WTC11 (cell line): Measurements from ENCODE around the gene TNP2. TPM values are rescaled to one million over a fixed set of nuclear protein-coding genes. Genes with fewer than 3 reads are reported as not detected.

Source experiments
- ATAC-seq: fragments of 200-7000 bp; cut with Tn5 transposase; 2 replicates; pipeline ENCODE4 v1.10.0; 2021; ENCODE audit warnings: mild to moderate bottlenecking, moderate library complexity
- CTCF ChIA-PET: fragments of 300-600 bp; sonication (Branson Sonifier 250); formaldehyde crosslinking; loops from one replicate; lab custom pipeline; 2021; ENCODE audit warnings: antibody characterized with exemption; lab: Charles Lee
- POLR2A ChIA-PET: fragments of 350-600 bp; sonication (Branson Sonifier 250); formaldehyde crosslinking; loops from one replicate; lab custom pipeline; 2021; ENCODE audit warnings: antibody characterized with exemption; lab: Charles Lee
- DNase-seq: peaks from one replicate; pipeline ENCODE4 v3.0.0; 2021; ENCODE audit warnings: low spot score
- H3K27ac Mint-ChIP-seq: 2 replicates; pipeline ENCODE4 v1.8.0; 2021; ENCODE audit warnings: mixed read lengths
- H3K27me3 Mint-ChIP-seq: 2 replicates; pipeline ENCODE4 v1.8.0; 2021; ENCODE audit warnings: low read depth, mild to moderate bottlenecking, moderate library complexity, mixed read lengths
- H3K36me3 Mint-ChIP-seq: 2 replicates; pipeline ENCODE4 v1.8.0; 2021; ENCODE audit warnings: mixed read lengths
- H3K4me1 Mint-ChIP-seq: 2 replicates; pipeline ENCODE4 v1.8.0; 2022; ENCODE audit warnings: mixed read lengths
- H3K4me3 Mint-ChIP-seq: 2 replicates; pipeline ENCODE4 v1.8.0; 2021; ENCODE audit warnings: mild to moderate bottlenecking, moderate library complexity, mixed read lengths
- H3K9me3 Mint-ChIP-seq: 2 replicates; pipeline ENCODE4 v1.8.0; 2021; ENCODE audit warnings: mixed read lengths
- AFF4 ChIP-seq: sonication (generic); formaldehyde crosslinking; IDR thresholded peaks from 2 replicates; pipeline ENCODE4 v1.8.1; 2023; ENCODE audit warnings: mild to moderate bottlenecking, missing genetic modification reagents, borderline replicate concordance
- CDX4 ChIP-seq: fragments of 250-450 bp; sonication (Bioruptor Pico); IDR thresholded peaks from 2 replicates; pipeline ENCODE4 v1.9.0; 2021; ENCODE audit warnings: moderate library complexity, mild to moderate bottlenecking, inconsistent platforms, borderline replicate concordance
- CREM ChIP-seq: sonication (generic); formaldehyde crosslinking; IDR thresholded peaks from 2 replicates; pipeline ENCODE4 v1.8.1; 2022; ENCODE audit warnings: mild to moderate bottlenecking, missing genetic modification reagents, moderate library complexity
- CTCF ChIP-seq: fragments of 200-600 bp; IDR thresholded peaks from 2 replicates; pipeline ENCODE4 v1.8.0; 2022; ENCODE audit warnings: antibody characterized with exemption
- E2F1 ChIP-seq: sonication (generic); formaldehyde crosslinking; IDR thresholded peaks from 2 replicates; pipeline ENCODE4 v1.8.0; 2022; ENCODE audit warnings: mild to moderate bottlenecking, missing genetic modification reagents
- FOXP1 ChIP-seq: sonication (generic); formaldehyde crosslinking; IDR thresholded peaks from 2 replicates; pipeline ENCODE4 v1.8.0; 2022; ENCODE audit warnings: missing genetic modification reagents, mild to moderate bottlenecking, moderate library complexity, borderline replicate concordance
- JUN ChIP-seq: sonication (generic); formaldehyde crosslinking; IDR thresholded peaks from 2 replicates; pipeline ENCODE4 v1.8.0; 2023; ENCODE audit warnings: mild to moderate bottlenecking, missing genetic modification reagents
- MYBL2 ChIP-seq: sonication (generic); formaldehyde crosslinking; IDR thresholded peaks from 2 replicates; pipeline ENCODE4 v1.8.1; 2023; ENCODE audit warnings: mild to moderate bottlenecking, moderate library complexity, missing genetic modification reagents
- PREB ChIP-seq: sonication (generic); formaldehyde crosslinking; IDR thresholded peaks from 2 replicates; pipeline ENCODE4 v1.8.1; 2022; ENCODE audit warnings: mild to moderate bottlenecking, missing genetic modification reagents, moderate library complexity, borderline replicate concordance
- RORB ChIP-seq: fragments of 250-450 bp; sonication (Bioruptor Pico); IDR thresholded peaks from 2 replicates; pipeline ENCODE4 v1.9.0; 2021; ENCODE audit warnings: mild to moderate bottlenecking
- TEAD1 ChIP-seq: sonication (generic); formaldehyde crosslinking; IDR thresholded peaks from 2 replicates; pipeline ENCODE4 v1.8.0; 2022; ENCODE audit warnings: mild to moderate bottlenecking, missing genetic modification reagents
- ZBTB21 ChIP-seq: sonication (generic); formaldehyde crosslinking; IDR thresholded peaks from 2 replicates; pipeline ENCODE4 v1.8.1; 2023; ENCODE audit warnings: mild to moderate bottlenecking, missing genetic modification reagents, borderline replicate concordance
- ZNF263 ChIP-seq: sonication (generic); formaldehyde crosslinking; IDR thresholded peaks from 2 replicates; pipeline ENCODE4 v1.8.1; 2022; ENCODE audit warnings: low read depth, mild to moderate bottlenecking, moderate library complexity, missing genetic modification reagents
- ZNF281 ChIP-seq: sonication (generic); formaldehyde crosslinking; IDR thresholded peaks from 2 replicates; pipeline ENCODE4 v1.8.0; 2023; ENCODE audit warnings: mild to moderate bottlenecking, missing genetic modification reagents
- ZNF396 ChIP-seq: fragments of 250-450 bp; sonication (Bioruptor Pico); IDR thresholded peaks from 2 replicates; pipeline ENCODE4 v1.8.0; 2021; ENCODE audit warnings: mild to moderate bottlenecking, moderate library complexity, borderline replicate concordance
- total RNA-seq: library from RNA; stranded (reverse); gene quantifications from 3 replicates; pipeline ENCODE4 v1.2.3, GENCODE V29; 2021

The TNP2 gene
- total RNA-seq, 1 experiment from 2014 or later, result not detected

- TF ChIP-seq MYBL2 (CRISPR knock-in tag) (no peak), CREM (CRISPR knock-in tag) (no peak), RORB (CRISPR knock-in tag) (no peak)
Measured at GRCh38 chr16:11229432-11229831, 39.7 kb downstream of the TNP2 start (continued).

- Mint-ChIP-seq H3K27ac (no peak overlapping the region), H3K4me1 (peaks cover 9% of the 10 kb centered on the region), H3K9me3 (no peaks in the 10 kb centered on the region), H3K36me3 (no peaks in the 10 kb centered on the region), H3K27me3 (no peaks in the 10 kb centered on the region; the same call in 1 of the 2 replicates), H3K4me3 (no peak overlapping the region)
- CTCF ChIA-PET, result interaction anchor here (1.8 kb wide), 1 partner anchor 146 kb away, joined by 8 read pairs; no protein-coding TSS in a partner anchor
- no peak for TF ChIP-seq ZNF281 (CRISPR knock-in tag)
- TF ChIP-seq CTCF, result no peak
- TF ChIP-seq PREB (CRISPR knock-in tag), result no peak
- no peak for TF ChIP-seq ZNF263 (CRISPR knock-in tag)
- TF ChIP-seq FOXP1, result no peak
- no peak for TF ChIP-seq E2F1 (CRISPR knock-in tag)
- no peak for TF ChIP-seq AFF4 (CRISPR knock-in tag)
- TF ChIP-seq JUN (CRISPR knock-in tag), result no peak
- no peak for TF ChIP-seq TEAD1 (CRISPR knock-in tag)
- TF ChIP-seq CDX4 (CRISPR knock-in tag), result no peak
- TF ChIP-seq ZBTB21 (CRISPR knock-in tag), result no peak
- TF ChIP-seq ZNF396 (CRISPR knock-in tag), result no peak
- DNase-seq, result no peak
- no peak for ATAC-seq
- POLR2A ChIA-PET, result no interaction called here
Measured at GRCh38 chr16:11225677-11226549, 43.2 kb downstream of the TNP2 start.
